Activated naive CD4-positive, alpha-beta T cell treated with anti-CD3 and anti-CD28 coated beads for 36 hours (primary cell): ENCODE results near the gene UGT1A6. TPM values are rescaled to one million over a fixed set of nuclear protein-coding genes. Genes with fewer than 3 reads are reported as not detected.

Source experiments
- CTCF ChIA-PET: fragments of 350-600 bp; sonication (Branson Sonifier 250); formaldehyde crosslinking; loops from one replicate; lab custom pipeline; 2021; ENCODE audit warnings: antibody characterized with exemption; lab: Charles Lee
- DNase-seq: peaks from one replicate; pipeline ENCODE4 v3.0.0-alpha.2; 2020
- H3K27ac Mint-ChIP-seq: one replicate; pipeline ENCODE4 v1.8.0; 2021; ENCODE audit warnings: mild to moderate bottlenecking, mixed read lengths
- H3K27me3 Mint-ChIP-seq: one replicate; pipeline ENCODE4 v1.8.0; 2021; ENCODE audit warnings: low read depth, mixed read lengths
- H3K36me3 Mint-ChIP-seq: one replicate; pipeline ENCODE4 v1.8.0; 2021; ENCODE audit warnings: low read depth, mixed read lengths
- H3K4me1 Mint-ChIP-seq: one replicate; pipeline ENCODE4 v1.8.0; 2021; ENCODE audit warnings: low read depth, mixed read lengths
- H3K4me3 Mint-ChIP-seq: one replicate; pipeline ENCODE4 v1.8.0; 2021; ENCODE audit warnings: mild to moderate bottlenecking, moderate library complexity, mixed read lengths
- H3K9me3 Mint-ChIP-seq: one replicate; pipeline ENCODE4 v1.8.0; 2021; ENCODE audit warnings: mixed read lengths
- intact Hi-C: fragments of 100-400 bp; cut with micrococcal nuclease; formaldehyde crosslinking; loops from one replicate; pipeline ENCODE4 v1.15.1; 2023
- total RNA-seq, 2 experiments: library from RNA; stranded (reverse); gene quantifications; one replicate each; pipeline ENCODE4 v1.2.3, GENCODE V29; 2021

The UGT1A6 gene
- total RNA-seq, 2 experiments from 2014 or later: not detected

DNA sequence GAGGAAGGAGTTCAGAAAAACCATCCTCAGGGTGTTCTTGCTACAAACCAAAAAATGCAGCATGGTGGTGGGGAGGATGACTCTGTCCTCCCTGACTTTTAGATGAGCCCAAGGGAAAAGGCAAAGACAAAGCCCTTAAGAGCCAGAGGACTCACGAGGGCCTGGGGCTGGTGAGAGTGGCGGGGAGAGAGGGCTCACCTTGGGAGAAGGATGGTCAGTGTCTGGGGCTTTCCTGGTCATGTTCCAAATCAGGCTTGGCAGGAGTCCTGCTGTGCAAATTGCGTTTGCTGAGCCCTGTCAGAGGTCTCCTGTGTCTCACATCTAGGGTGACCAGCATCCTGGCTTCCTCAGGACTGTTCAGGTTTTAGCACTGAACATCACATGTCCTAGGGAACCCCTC lies 72.1 kb downstream of the UGT1A6 start:
- no peaks in the 10 kb centered on the region for H3K36me3 Mint-ChIP-seq
- H3K27ac Mint-ChIP-seq: no peak overlapping the region
- no peaks in the 10 kb centered on the region for H3K9me3 Mint-ChIP-seq
- DNase-seq: no peak
- intact Hi-C loops: no loop called here
- peaks cover 11% of the 10 kb centered on the region for H3K27me3 Mint-ChIP-seq
- H3K4me1 Mint-ChIP-seq: no peaks in the 10 kb centered on the region
- CTCF ChIA-PET: no interaction called here
- H3K4me3 Mint-ChIP-seq: no peak overlapping the region

DNA sequence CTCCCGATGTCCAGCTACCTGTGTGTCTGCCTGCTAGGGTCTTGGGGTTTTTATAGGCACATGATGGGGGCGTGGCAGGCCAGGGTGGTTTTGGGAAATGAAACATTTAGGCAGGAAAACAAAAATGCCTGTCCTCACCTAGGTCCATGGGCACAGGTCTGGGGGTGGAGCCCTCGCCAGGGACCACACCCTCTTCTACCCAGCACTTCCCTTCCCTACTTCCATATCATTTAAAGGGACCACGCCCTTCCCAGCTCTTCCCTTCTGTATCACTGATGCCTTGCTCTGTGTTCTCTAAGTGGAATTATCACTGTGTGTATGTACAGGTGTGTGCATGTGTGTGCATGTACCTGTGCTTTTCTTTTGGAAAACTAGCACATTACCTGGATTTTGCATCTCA lies 73.7 kb downstream of the UGT1A6 start:
- intact Hi-C loops: no loop called here
- CTCF ChIA-PET: interaction anchor here (0.6 kb wide), 1 partner anchor 457 kb away, joined by 3 read pairs; no protein-coding TSS in a partner anchor
- Mint-ChIP-seq H3K27ac (no peak overlapping the region), H3K4me3 (no peak overlapping the region), H3K4me1 (no peaks in the 10 kb centered on the region), H3K27me3 (peaks cover 11% of the 10 kb centered on the region), H3K9me3 (no peaks in the 10 kb centered on the region), H3K36me3 (no peaks in the 10 kb centered on the region)
- DNase-seq: no peak

DNA sequence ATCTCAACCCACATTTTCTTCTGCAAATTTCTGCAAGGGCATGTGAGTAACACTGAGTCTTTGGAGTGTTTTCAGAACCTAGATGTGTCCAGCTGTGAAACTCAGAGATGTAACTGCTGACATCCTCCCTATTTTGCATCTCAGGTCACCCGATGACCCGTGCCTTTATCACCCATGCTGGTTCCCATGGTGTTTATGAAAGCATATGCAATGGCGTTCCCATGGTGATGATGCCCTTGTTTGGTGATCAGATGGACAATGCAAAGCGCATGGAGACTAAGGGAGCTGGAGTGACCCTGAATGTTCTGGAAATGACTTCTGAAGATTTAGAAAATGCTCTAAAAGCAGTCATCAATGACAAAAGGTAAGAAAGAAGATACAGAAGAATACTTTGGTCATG lies 75.4 kb downstream of the UGT1A6 start:
- intact Hi-C loops: no loop called here
- Mint-ChIP-seq H3K9me3 (no peaks in the 10 kb centered on the region), H3K36me3 (no peaks in the 10 kb centered on the region), H3K27me3 (peaks cover 11% of the 10 kb centered on the region), H3K4me3 (no peak overlapping the region), H3K4me1 (no peaks in the 10 kb centered on the region), H3K27ac (no peak overlapping the region)
- CTCF ChIA-PET: no interaction called here
- no peak for DNase-seq

DNA sequence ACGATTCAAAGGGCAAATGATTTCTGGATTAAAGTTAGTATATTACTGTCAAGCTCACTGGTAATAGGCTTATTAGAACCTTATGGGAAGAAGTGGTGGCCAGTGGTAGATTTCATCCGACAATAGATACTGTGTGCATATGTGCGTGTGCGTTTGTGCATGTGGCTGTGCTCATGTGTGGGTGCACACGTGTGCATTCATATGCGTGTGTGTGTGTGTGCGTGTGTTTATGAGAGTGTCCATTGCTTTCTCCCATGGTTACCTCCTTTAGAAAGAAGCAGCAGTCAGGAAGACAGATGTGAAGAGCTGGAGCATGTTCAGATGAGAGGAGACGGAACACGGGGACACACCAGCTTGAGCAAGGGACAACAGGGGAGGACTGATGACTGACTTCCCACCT lies 76.6 kb downstream of the UGT1A6 start:
- intact Hi-C loops: no loop called here
- peaks cover 11% of the 10 kb centered on the region for H3K27me3 Mint-ChIP-seq
- H3K4me3 Mint-ChIP-seq: no peak overlapping the region
- no peaks in the 10 kb centered on the region for H3K9me3 Mint-ChIP-seq
- no peak overlapping the region for H3K27ac Mint-ChIP-seq
- no peaks in the 10 kb centered on the region for H3K4me1 Mint-ChIP-seq
- H3K36me3 Mint-ChIP-seq: no peaks in the 10 kb centered on the region
- CTCF ChIA-PET: no interaction called here
- DNase-seq: no peak

DNA sequence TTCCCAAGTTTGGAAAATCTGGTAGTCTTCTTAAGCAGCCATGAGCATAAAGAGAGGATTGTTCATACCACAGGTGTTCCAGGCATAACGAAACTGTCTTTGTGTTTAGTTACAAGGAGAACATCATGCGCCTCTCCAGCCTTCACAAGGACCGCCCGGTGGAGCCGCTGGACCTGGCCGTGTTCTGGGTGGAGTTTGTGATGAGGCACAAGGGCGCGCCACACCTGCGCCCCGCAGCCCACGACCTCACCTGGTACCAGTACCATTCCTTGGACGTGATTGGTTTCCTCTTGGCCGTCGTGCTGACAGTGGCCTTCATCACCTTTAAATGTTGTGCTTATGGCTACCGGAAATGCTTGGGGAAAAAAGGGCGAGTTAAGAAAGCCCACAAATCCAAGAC lies 79.5 kb downstream of the UGT1A6 start:
- H3K4me3 Mint-ChIP-seq: no peak overlapping the region
- intact Hi-C loops: no loop called here
- no peaks in the 10 kb centered on the region for H3K4me1 Mint-ChIP-seq
- no peaks in the 10 kb centered on the region for H3K36me3 Mint-ChIP-seq
- CTCF ChIA-PET: no interaction called here
- H3K27ac Mint-ChIP-seq: no peak overlapping the region
- DNase-seq: no peak
- peaks cover 7% of the 10 kb centered on the region for H3K9me3 Mint-ChIP-seq
- H3K27me3 Mint-ChIP-seq: peaks cover 10% of the 10 kb centered on the region

DNA sequence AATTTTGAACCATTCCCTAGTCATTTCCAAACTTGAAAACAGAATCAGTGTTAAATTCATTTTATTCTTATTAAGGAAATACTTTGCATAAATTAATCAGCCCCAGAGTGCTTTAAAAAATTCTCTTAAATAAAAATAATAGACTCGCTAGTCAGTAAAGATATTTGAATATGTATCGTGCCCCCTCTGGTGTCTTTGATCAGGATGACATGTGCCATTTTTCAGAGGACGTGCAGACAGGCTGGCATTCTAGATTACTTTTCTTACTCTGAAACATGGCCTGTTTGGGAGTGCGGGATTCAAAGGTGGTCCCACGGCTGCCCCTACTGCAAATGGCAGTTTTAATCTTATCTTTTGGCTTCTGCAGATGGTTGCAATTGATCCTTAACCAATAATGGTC lies 79.9 kb downstream of the UGT1A6 start:
- no peak overlapping the region for H3K27ac Mint-ChIP-seq
- intact Hi-C loops: no loop called here
- peaks cover 7% of the 10 kb centered on the region for H3K27me3 Mint-ChIP-seq
- no peak overlapping the region for H3K4me3 Mint-ChIP-seq
- CTCF ChIA-PET: no interaction called here
- no peaks in the 10 kb centered on the region for H3K36me3 Mint-ChIP-seq
- no peaks in the 10 kb centered on the region for H3K4me1 Mint-ChIP-seq
- no peak for DNase-seq
- H3K9me3 Mint-ChIP-seq: peaks cover 9% of the 10 kb centered on the region

DNA sequence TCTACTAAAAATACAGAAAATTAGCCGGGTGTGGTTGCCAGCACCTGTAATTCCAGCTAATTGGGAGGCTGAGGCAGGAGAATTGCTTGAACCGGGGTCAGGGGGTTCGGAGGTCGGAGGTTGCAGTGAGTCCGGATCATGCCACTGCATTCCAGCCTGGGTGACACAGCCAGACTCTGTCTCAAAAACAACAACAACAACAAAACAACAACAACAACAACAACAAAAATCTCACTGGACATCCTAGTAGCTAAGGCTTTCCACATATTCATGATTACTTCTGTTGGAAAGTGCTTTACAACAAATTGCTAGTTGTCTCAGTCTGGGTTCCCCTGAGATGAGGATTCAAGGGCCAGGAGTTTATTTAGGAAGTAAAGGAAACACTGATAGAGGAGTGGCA lies 81.2 kb downstream of the UGT1A6 start:
- intact Hi-C loops: no loop called here
- Mint-ChIP-seq H3K4me1 (no peaks in the 10 kb centered on the region), H3K9me3 (peaks cover 9% of the 10 kb centered on the region), H3K27me3 (peaks cover 5% of the 10 kb centered on the region), H3K36me3 (no peaks in the 10 kb centered on the region), H3K4me3 (no peak overlapping the region), H3K27ac (no peak overlapping the region)
- CTCF ChIA-PET: interaction anchor here (0.6 kb wide), 1 partner anchor 1520 kb away, joined by 4 read pairs; no protein-coding TSS in a partner anchor
- no peak for DNase-seq

DNA sequence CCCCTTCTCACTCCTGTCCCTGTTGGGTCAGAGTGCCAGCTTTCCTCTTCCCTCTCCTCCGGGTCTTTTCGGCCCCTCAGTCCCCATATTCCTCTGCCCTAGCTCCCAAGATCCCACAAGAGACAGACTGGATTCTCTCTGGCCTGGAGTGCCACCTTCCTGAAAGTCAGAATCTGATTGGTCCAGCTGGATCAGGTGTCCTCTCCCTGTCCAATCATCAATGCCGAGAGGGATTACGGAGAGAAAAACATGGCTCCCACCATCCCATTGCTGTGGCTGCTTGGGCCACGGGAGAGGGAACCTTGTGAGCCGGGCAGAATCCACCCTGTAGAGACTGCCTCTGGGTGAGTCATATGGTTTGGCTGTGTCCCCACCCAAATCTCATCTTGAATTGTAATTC lies 82.7 kb downstream of the UGT1A6 start:
- peaks cover 3% of the 10 kb centered on the region for H3K27me3 Mint-ChIP-seq
- intact Hi-C loops: no loop called here

DNA sequence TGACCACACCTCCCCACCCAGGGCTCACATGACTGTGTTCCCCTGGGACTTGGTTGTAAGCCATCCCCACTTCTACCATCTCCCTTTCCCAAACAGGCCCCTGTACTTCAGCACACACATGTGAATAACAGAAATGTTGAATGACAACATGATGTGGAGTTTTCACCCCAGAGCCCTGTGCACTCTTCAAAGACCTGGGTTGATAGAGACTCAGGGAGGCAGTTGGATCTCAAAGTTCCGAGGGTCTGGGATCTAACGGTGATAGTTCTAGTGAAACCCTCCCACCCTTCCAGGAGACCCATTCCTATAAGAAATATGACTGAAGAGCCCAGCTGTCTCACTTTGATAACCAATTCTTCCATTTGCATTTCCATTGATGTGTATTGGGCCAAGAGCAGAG lies 85.3 kb downstream of the UGT1A6 start, which contains the start of gene MROH2A:
MROH2A (plus strand) TSS at position 301 of the 400 bp plus-strand sequence. CDS start 1,029 bp downstream, outside the sequence.
- H3K27ac Mint-ChIP-seq: no peak within 1 kb of the TSS
- H3K9me3 Mint-ChIP-seq: peaks cover 9% of the 10 kb centered on the region
- intact Hi-C loops: no loop called here
- CTCF ChIA-PET: no interaction called here
- no peaks in the 10 kb centered on the region for H3K4me1 Mint-ChIP-seq
- no peaks in the 10 kb centered on the region for H3K36me3 Mint-ChIP-seq
- no peak within 1 kb of the TSS for H3K4me3 Mint-ChIP-seq
- DNase-seq: no peak
- peaks cover 7% of the 10 kb centered on the region for H3K27me3 Mint-ChIP-seq

More for the DNA sequence above, 82.7 kb downstream of the UGT1A6 start:
- no peak for DNase-seq
- CTCF ChIA-PET: no interaction called here
- no peaks in the 10 kb centered on the region for H3K4me1 Mint-ChIP-seq
- no peak overlapping the region for H3K27ac Mint-ChIP-seq
- H3K36me3 Mint-ChIP-seq: no peaks in the 10 kb centered on the region
- H3K9me3 Mint-ChIP-seq: peaks cover 9% of the 10 kb centered on the region
- no peak overlapping the region for H3K4me3 Mint-ChIP-seq

DNA sequence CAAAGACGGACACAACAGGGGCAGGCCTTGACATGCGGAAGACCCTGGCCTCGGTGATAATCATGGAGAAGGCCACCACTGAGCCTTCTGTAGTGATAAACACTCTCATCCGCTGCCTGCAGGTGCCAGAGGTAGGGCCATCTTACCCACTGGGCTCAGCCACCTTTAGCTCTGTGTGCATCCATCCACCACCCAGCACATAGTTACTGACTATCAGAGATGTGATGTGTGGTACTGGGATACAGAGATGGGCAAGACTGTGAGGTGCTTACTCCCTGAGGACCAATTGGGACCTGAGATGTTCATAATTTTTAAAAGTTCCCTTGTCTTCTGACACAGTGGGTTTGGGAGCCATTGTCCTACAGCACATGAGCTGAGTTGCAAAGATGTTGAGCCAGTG lies 87.0 kb downstream of the UGT1A6 start:
- H3K9me3 Mint-ChIP-seq: peaks cover 9% of the 10 kb centered on the region
- CTCF ChIA-PET: no interaction called here
- no peak overlapping the region for H3K4me3 Mint-ChIP-seq
- intact Hi-C loops: no loop called here
- no peaks in the 10 kb centered on the region for H3K4me1 Mint-ChIP-seq
- H3K36me3 Mint-ChIP-seq: no peaks in the 10 kb centered on the region
- no peak for DNase-seq
- H3K27me3 Mint-ChIP-seq: peaks cover 7% of the 10 kb centered on the region
- H3K27ac Mint-ChIP-seq: no peak overlapping the region

DNA sequence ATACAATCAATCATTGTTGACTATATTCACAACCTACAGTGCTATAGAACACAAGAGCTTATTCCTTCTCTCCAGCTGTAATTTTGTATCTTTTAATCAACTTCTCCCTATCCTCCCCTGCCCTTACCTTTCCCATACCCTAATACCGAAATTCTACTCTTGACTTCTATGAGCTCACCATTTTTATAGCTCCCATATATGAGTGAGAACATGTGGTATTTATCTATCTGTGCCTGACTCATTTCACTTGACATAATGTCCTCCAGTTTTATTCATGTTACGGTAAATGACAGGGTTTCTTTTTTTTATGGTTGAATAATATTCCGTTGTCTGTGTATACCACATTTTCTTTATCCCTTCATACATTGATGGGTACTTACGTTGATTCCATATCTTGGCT lies 88.1 kb downstream of the UGT1A6 start:
- Mint-ChIP-seq H3K4me1 (no peaks in the 10 kb centered on the region), H3K27ac (no peak overlapping the region), H3K4me3 (no peak overlapping the region), H3K27me3 (peaks cover 6% of the 10 kb centered on the region), H3K36me3 (no peaks in the 10 kb centered on the region), H3K9me3 (peaks cover 9% of the 10 kb centered on the region)
- CTCF ChIA-PET: no interaction called here
- intact Hi-C loops: no loop called here
- no peak for DNase-seq

DNA sequence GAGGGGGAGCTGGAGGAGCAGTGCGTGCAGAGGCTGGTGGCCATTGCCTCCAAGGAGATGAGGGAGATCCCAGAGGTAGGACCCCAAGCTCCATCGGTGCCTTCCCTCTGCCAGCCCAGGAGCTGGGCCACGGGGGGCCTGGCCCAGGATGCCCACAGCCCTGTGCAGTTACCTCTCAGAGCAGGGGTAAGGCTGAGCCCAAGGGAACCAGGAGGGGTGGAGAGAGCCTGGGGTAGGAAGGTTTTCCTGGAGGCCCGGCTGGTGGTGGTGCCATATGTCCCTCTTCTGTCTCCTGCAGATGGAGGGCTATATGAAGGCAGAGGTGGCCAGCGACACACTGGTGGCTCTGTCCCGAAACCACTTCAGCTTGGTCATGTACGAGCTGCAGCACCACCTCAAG lies 96.9 kb downstream of the UGT1A6 start:
- H3K27me3 Mint-ChIP-seq: peaks cover 6% of the 10 kb centered on the region
- DNase-seq: no peak
- CTCF ChIA-PET: no interaction called here
- H3K4me1 Mint-ChIP-seq: no peaks in the 10 kb centered on the region
- no peak overlapping the region for H3K4me3 Mint-ChIP-seq
- intact Hi-C loops: no loop called here
- no peaks in the 10 kb centered on the region for H3K36me3 Mint-ChIP-seq
- H3K27ac Mint-ChIP-seq: no peak overlapping the region
- H3K9me3 Mint-ChIP-seq: peaks cover 7% of the 10 kb centered on the region

DNA sequence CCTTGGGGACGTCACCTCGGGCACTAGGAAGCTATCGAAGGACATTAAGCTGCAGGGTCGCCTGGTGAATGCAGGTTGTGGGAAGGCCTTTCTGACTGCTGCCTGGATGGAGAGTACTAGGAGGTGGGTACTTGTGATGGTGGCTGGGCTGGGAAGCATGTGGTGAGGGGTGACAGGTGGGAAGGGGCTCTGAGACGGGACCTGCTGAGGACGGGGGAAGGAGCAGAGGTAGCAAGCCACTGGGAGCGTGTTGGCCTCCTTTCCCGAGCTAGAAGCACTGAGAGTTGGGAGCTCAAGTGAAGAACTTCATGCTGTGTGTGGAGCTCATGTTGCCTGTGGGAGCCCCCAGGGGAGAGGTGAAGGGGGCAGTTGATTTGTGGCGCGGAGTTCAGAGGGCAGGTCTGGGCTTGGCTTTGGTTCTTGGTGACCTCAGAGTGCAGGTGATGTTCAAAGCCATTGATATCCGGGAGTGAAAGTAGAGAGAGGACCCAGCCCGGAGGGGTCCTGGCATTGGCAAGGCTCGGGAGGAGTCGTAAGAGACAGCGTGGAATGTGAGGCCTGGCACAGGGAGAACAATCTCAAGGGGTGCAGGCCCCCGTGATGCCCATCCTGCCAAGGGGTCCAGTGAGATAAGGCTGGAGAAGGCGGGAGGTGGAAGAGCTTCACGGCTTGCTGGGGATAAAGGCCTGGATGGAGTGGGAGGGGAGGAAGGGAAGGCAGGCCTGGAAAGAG lies 98.6 kb downstream of the UGT1A6 start:
- no peaks in the 10 kb centered on the region for H3K27me3 Mint-ChIP-seq
- intact Hi-C loops: no loop called here
- H3K27ac Mint-ChIP-seq: no peak overlapping the region
- H3K36me3 Mint-ChIP-seq: no peaks in the 10 kb centered on the region
- H3K9me3 Mint-ChIP-seq: peaks cover 1% of the 10 kb centered on the region
- H3K4me1 Mint-ChIP-seq: no peaks in the 10 kb centered on the region
- H3K4me3 Mint-ChIP-seq: no peak overlapping the region
- DNase-seq: no peak
- CTCF ChIA-PET: interaction anchor here (1.3 kb wide), 1 partner anchor 80 kb away, joined by 3 read pairs; no protein-coding TSS in a partner anchor
